Fibroblast of lung (primary cell): ENCODE results near the gene URAD.

Experiments
- EZH2 ChIP-seq: IDR thresholded peaks from 2 replicates; pipeline ENCODE4 v1.5.1; 2012; ENCODE audit warnings: low read length, control low read depth, mild to moderate bottlenecking; ENCODE audit errors: missing control alignments
- TF ChIP-seq, protein P1 (sequence below), 2 donors: IDR thresholded peaks in 1 of 2; conservative IDR thresholded peaks in 1 of 2; 1 replicate in 1 of 2; 2 replicates in 1 of 2; pipeline ENCODE4 v1.5.1; 2011 to 2012; ENCODE audit warnings: low read length in 2 of 2, control low read depth in 1 of 2, inconsistent platforms in 1 of 2, low read depth in 1 of 2, mild to moderate bottlenecking in 1 of 2

DNA sequence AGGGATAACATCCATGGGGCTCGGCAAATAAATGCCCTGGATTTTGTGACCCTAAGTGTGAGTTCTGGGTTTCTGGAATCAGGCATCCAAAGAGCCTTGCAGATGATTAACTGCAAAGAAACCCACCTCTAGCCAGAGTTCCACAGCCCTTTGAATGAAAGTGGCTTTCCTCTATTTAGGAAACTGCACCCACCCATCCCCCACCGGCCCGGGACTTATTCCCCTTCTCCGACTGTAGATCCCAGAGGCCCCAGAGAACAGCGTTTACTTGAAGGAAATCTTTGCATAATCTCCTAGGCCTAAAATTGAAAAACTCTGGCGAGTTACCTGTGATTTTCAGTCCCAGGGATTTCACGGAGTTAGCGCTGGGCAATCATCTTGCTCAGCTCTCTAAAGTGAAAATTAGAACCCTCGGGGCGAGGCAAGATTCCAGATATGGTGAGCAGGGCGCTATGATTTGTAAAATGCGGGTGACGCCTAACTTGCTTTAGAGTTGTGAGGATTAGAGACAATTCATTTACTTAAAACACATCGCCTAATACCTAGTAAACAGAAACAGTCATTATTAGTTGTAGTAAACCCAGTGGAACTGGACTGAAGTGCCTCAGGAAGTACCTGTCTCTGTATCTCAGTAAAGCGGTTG lies 9.4 kb downstream of the URAD start:
- TF ChIP-seq, protein P1, sequence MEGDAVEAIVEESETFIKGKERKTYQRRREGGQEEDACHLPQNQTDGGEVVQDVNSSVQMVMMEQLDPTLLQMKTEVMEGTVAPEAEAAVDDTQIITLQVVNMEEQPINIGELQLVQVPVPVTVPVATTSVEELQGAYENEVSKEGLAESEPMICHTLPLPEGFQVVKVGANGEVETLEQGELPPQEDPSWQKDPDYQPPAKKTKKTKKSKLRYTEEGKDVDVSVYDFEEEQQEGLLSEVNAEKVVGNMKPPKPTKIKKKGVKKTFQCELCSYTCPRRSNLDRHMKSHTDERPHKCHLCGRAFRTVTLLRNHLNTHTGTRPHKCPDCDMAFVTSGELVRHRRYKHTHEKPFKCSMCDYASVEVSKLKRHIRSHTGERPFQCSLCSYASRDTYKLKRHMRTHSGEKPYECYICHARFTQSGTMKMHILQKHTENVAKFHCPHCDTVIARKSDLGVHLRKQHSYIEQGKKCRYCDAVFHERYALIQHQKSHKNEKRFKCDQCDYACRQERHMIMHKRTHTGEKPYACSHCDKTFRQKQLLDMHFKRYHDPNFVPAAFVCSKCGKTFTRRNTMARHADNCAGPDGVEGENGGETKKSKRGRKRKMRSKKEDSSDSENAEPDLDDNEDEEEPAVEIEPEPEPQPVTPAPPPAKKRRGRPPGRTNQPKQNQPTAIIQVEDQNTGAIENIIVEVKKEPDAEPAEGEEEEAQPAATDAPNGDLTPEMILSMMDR (conservative IDR thresholded peaks at IDR 0.05 in 1 of 2, IDR thresholded peaks at IDR 0.05 in 1 of 2; ENCODE audit: low read depth in 1 of 2, low read length in 2 of 2), result no peak
- TF ChIP-seq EZH2, result no peak
